ENCODE results near the gene SMAD3. TPM values are rescaled to one million over a fixed set of nuclear protein-coding genes. Genes with fewer than 3 reads are reported as not detected.
"Not testable (repeated sequence)": the region's sequence is repeated elsewhere in the genome, so short reads cannot be mapped to it uniquely, and the experiment has no call there.

The SMAD3 gene
- polyA plus RNA-seq, 1 experiment, result 59.4 TPM

DNA sequence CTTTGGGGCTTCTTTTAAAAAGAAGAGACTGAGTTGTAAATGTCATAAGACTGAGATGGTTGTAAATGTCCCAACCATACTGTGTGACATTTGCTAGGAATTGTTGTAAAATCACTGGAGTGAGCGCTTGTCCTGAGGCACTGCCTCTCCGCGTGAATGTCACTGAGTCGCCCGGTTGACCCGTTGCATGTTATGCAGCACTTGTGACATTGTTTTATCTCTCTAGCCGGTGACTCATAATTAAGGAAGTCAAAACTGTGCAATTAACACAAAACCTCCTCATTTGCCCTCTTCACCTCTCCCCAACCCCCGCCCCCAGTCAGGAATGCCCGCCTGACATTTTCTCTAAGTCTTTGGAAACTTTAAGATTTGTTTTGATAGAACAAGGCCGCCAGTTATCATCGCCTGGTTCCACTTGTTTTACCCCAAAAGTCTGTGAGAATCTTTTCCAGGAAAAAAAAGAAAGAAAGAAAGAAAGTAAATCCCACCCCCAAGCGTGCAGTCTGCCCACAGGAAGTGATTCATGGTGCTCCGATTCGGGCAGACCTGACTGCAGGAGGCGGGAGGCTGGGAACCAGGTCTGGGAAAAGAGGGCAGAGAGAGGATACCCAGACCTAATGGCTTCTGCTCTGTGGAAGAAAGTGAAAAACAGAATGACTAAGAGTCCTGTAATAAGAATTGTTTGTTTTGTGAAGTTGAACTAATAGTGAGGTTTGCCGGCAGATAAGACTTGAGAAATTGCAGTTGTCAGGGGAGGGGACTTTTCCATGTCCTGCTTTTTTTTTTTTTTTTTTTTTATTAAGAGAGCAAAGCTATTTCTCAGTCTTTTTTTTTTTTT, 84.8 kb downstream of the SMAD3 start:
- peak; percentile 97 for DNase-seq (ENCODE audit: low read depth)
- Histone ChIP-seq H3K27me3 (ENCODE audit: control insufficient read depth, insufficient read depth, low read length) (no peaks in the 10 kb centered on the region), H3K36me3 (ENCODE audit: control insufficient read depth, insufficient read depth, low read length) (0 out of 2 replicates have a peak, but pooled peaks cover 1% of the 10 kb centered on the region), H3K4me3 (ENCODE audit: low read depth, low read length) (no peak overlapping the region)
- CTCF ChIA-PET, result interaction anchor here (1.8 kb wide), 1 partner anchor 15 kb away, joined by 4 read pairs; no protein-coding TSS in a partner anchor
- POLR2A ChIA-PET, result no interaction called here
- TF ChIP-seq, protein P1, sequence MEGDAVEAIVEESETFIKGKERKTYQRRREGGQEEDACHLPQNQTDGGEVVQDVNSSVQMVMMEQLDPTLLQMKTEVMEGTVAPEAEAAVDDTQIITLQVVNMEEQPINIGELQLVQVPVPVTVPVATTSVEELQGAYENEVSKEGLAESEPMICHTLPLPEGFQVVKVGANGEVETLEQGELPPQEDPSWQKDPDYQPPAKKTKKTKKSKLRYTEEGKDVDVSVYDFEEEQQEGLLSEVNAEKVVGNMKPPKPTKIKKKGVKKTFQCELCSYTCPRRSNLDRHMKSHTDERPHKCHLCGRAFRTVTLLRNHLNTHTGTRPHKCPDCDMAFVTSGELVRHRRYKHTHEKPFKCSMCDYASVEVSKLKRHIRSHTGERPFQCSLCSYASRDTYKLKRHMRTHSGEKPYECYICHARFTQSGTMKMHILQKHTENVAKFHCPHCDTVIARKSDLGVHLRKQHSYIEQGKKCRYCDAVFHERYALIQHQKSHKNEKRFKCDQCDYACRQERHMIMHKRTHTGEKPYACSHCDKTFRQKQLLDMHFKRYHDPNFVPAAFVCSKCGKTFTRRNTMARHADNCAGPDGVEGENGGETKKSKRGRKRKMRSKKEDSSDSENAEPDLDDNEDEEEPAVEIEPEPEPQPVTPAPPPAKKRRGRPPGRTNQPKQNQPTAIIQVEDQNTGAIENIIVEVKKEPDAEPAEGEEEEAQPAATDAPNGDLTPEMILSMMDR (IDR thresholded peaks at IDR 0.05; ENCODE audit: insufficient read depth, low read depth, low read length), result no peak

GRCh38 chr15:67152429-67152828, 87.0 kb downstream of the SMAD3 start:
- Histone ChIP-seq H3K4me3 (ENCODE audit: low read depth, low read length) (no peak overlapping the region), H3K36me3 (ENCODE audit: control insufficient read depth, insufficient read depth, low read length) (no peaks in the 10 kb centered on the region), H3K27me3 (ENCODE audit: control insufficient read depth, insufficient read depth, low read length) (no peaks in the 10 kb centered on the region)
- ChIA-PET CTCF (no interaction called here), POLR2A (no interaction called here)
- no peak for DNase-seq (ENCODE audit: low read depth)
- TF ChIP-seq, protein P1 (IDR thresholded peaks at IDR 0.05; ENCODE audit: insufficient read depth, low read depth, low read length), result no peak

GRCh38 chr15:67153044-67153443, 87.6 kb downstream of the SMAD3 start:
- H3K36me3 ChIP-seq (ENCODE audit: control insufficient read depth, insufficient read depth, low read length); H3K27me3 ChIP-seq (ENCODE audit: control insufficient read depth, insufficient read depth, low read length); POLR2A ChIA-PET; DNase-seq (ENCODE audit: low read depth); H3K4me3 ChIP-seq (ENCODE audit: low read depth, low read length); CTCF ChIA-PET: not testable (repeated sequence)

- POLR2A ChIA-PET, result no interaction called here
- CTCF ChIA-PET, result no interaction called here
- peaks cover 2% of the 10 kb centered on the region; the same call in 1 of the 2 replicates for H3K36me3 ChIP-seq (ENCODE audit: control insufficient read depth, insufficient read depth, low read length)
- no peak for DNase-seq (ENCODE audit: low read depth)
- H3K4me3 ChIP-seq (ENCODE audit: low read depth, low read length), result no peak overlapping the region
- H3K27me3 ChIP-seq (ENCODE audit: control insufficient read depth, insufficient read depth, low read length), result no peaks in the 10 kb centered on the region
- TF ChIP-seq, protein P1 (IDR thresholded peaks at IDR 0.05; ENCODE audit: insufficient read depth, low read depth, low read length), result no peak
Measured at GRCh38 chr15:67154249-67154648, 88.8 kb downstream of the SMAD3 start.

GRCh38 chr15:67156426-67156825, 91.0 kb downstream of the SMAD3 start:
- no peak for DNase-seq (ENCODE audit: low read depth)
- Histone ChIP-seq H3K27me3 (ENCODE audit: control insufficient read depth, insufficient read depth, low read length) (no peaks in the 10 kb centered on the region), H3K4me3 (ENCODE audit: low read depth, low read length) (no peak overlapping the region), H3K36me3 (ENCODE audit: control insufficient read depth, insufficient read depth, low read length) (peaks cover 2% of the 10 kb centered on the region; the same call in 1 of the 2 replicates)
- TF ChIP-seq, protein P1 (IDR thresholded peaks at IDR 0.05; ENCODE audit: insufficient read depth, low read depth, low read length), result no peak
- POLR2A ChIA-PET, result no interaction called here
- CTCF ChIA-PET, result interaction anchor here (0.6 kb wide), 1 partner anchor 615 kb away, joined by 6 read pairs; no protein-coding TSS in a partner anchor

Measured in BJ (cell line).